DMS 273 (cell line): ENCODE measurements around the gene ANKIB1.

ENCODE experiments used
- DNase-seq: peaks from one replicate; lab custom pipeline; 2025; ENCODE audit not compliant: unreplicated experiment; lab: John Stamatoyannopoulos, UW

ANKIB1 gene

DNA sequence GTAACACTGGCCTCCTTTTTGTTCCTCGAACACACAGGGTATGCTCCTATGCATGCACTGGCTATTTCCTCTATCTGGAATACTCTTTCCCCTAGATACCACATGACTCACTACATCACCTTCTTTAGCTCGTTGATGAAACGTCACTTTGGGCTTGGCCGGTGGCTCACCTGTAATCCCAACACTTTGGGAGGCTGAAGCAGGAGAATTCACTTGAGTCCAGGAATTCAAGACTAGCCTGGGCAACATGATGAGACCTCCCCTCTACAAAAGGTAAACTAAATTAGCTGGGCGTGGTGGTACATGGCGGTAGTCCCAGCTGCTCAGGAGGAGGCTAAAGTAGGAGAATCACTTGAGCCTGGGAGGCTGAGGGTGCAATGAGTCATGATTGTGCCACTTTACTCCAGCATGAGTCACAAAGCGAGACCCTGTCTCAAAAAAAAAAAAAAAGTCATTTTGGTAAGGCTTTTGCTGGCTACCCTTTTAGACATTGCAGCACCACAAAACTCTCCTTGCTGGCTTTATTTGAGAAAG lies 14.5 kb downstream of the ANKIB1 start:
- DNase-seq = no peak

DNA sequence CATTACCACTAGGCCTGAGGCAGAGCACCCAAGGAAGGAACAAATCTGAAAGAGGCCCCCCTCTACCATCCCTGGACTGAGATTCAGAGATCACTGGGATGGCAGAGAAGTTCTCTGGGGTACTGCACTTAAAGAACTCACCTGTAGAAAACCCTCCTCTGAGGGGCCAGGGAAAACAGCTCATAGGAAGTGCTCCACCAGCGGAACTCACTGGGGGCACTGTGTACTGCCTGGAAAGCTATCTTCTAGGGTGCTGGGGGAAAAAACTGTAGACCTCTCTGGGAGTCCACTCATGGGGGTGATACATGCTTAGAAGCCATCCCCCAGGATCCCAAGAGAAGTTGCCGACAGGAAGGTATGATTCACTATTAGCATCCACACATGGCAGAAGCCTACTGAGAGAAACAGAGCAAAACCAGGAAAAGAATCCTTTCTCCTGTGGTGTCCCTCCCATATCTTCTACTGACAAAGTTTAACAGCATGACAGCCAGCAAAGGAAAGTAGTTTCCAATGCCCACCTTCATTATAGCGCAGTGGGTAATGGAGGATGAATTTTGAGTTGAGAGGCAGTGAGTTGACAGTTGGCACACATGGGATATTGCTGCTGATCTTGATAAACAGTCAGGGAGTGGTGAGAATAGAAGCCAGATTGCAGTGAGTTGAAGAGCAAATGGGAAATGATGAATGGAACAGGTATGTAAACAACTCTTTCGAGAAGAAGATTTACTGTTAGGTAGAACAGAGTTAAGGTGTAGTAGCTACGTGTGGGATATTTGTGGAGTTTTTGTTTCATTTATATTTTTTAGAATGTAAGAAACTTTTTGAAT lies 20.9 kb downstream of the ANKIB1 start:
- DNase-seq = no peak

DNA sequence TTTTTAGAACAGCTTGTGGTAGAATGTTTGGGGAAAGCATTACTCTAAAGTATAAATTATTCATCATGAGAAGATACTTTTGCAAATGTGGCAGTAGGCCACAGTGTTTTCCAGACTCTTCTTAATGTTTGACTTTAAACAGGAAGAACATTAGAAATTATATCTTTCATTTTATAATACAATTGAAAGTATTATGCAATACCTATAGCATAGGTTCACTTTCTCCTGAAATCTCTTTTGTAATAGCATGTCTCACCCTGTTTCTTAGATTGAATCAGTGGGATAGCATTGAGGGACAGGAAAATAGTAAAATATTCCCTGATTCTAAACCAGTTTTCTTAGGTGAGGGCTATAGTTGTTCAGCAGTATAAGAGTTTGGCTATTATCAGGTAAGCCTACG lies 23.1 kb downstream of the ANKIB1 start:
- no peak for DNase-seq

DNA sequence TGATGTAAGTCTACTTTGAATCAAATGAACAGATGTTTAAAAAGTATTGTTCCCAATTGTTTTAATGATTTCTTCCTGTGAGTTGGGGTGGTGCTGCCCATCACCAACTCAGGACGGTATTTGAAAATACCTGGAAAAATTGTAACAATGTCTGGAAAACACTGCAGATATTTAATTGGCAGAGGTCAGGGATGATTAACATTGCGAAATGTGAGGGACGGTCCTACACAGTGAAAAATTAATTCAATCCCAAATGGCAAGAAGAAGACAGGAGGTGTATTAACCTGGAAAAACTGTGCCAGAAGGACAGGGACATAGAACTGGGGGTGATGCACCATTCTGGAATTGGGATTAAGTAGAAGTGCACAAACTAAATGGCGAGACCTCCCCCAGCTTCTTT lies 29.6 kb downstream of the ANKIB1 start:
- no peak for DNase-seq

DNA sequence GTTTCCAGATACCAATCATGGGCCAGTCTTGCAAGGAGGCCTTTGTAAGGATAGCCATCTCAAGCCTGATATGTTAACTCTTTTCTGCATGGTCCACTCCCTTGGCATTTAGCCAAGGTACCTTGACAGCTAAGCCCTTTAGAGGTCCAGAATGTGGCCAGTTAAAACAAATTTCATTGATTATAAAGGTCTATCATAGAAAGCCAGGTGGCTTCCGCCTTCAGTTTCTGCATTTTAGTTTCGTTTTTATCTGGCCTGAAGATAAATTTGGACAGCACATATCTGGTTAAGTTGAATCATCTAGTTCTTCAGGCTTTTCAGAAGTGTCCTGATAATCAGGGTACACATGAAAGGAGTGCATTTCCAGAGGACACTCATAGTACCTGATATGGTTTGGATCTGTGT lies 30.7 kb downstream of the ANKIB1 start:
- no peak for DNase-seq

DNA sequence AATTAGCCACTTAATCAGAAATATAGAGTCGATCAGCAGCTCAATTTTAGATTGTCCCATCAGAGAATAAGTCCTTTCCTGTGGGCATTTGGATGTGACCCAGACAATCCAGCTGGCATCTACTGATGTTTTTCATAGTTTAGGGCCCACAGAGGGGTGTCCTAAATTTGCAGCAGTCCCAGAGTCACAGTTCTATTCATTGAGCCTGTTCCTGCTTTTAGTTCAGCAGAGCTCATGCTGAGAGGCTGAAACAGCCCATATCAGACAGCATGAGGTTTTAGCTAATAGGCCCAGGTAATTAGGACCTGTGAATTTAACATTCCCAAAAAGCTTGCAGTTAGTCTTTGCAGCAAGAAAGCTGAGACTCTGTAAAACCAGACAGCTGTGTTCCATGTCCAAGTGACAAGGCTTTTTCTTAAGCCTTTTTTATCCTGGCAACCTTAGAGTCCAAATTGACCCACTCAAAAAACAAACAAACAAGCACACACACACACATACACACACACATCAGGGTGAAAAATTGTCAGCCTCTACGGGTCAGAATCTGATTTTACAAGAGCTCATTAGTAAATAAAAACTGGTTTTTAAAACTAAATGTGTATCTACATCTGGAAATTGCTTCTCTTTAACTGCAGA lies 33.7 kb downstream of the ANKIB1 start:
- DNase-seq = peak; percentile 20

DNA sequence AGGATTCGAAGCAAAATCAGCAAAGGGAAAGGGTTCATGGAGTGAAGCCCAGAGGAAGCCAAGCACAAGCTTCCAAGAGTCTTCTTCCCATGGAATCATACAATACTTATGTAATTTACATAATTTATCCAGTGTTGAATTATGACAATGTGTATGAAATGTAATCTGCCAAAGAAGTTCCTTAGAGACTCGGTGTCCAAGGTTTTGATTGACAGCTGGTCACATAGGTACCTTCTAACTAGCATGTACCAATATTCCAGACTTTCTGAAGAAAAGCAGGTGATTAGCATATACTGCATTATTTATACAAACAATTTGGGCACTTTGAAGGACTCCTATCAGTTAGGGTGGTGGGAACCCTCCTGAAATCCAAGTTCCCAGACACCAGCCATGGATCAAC lies 35.3 kb downstream of the ANKIB1 start:
- no peak for DNase-seq

DNA sequence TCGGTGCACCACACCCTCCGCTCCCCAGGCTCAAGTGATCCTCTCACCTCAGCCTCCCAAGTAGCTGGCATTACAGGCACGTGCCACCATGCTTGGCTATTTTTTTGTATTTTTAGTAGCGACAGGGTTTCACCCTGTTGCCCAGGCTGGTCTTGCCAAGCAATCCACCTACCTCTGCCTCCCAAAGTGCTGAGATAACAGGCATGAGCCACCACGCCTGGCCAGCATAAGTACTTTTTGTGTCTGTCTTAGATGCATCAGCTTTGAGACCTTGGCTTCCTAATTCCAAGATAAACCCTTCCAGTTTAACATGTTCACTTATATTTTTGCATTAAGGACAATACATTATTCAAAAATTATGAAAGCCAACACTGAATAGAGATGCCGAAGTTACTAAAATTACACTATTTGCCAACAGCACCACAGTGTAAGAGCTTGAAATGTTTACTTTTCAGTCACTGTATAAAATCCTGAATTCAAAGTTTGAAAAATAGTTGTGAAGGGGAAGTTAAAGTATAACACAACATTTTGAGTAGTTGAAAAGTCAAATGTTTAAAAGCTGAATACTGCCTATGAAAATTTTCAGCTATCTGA lies 36.5 kb downstream of the ANKIB1 start:
- DNase-seq = no peak

DNA sequence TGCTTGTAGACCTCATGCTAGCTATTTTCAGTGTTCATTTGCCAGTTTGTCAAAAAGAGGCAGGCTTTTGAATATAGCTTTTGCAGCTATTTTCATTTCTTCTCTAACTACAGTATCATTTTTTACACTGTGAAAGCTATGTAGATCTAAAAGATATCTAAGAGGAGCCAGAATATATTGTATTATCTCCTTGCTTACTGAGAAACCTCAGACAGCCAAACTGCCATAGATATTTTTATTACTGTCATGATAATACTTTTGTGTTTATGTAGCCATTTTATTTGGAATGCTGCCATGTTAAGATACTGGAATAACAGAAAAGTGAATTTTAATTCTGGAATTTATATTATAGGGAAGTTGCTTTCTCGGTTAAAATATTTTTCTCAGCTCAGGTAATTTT lies 37.2 kb downstream of the ANKIB1 start:
- DNase-seq = no peak

DNA sequence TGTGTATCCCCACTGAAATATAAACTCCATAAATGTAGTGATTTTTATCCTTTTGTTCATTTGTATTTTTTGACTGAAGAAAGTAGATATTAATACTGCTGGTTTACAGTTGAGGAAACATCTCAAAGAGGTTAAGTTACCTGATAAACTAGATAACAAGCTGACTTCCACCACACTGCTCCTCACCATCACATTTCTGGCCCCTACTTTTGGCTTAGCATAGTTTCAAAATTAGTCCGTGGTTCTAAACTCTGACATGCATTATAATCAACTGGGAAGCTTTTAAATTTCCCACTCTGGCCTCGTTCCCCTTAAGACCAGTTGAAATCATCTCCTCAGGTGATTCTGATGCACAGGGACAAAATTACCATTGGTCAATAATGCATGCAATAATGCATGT lies 43.5 kb downstream of the ANKIB1 start:
- DNase-seq = no peak

DNA sequence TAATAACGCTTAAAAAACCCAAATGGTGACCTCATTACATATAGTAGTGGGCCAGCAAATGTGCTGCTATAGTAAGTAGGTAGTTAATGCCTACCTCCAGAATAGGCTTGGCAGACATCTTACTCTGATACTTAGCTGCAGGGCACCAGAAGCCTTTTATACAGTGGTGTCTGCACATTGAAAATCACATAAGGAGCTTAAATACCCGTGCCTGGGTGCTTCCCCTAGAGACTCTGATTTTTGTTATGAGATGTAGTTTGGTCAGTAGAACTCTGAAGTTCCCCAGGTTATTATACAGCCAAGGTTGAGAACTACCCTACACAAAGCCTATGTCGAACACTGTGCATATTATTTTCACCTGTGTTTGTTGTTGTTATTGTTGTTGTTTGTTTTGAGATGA lies 47.2 kb downstream of the ANKIB1 start:
- no peak for DNase-seq

DNA sequence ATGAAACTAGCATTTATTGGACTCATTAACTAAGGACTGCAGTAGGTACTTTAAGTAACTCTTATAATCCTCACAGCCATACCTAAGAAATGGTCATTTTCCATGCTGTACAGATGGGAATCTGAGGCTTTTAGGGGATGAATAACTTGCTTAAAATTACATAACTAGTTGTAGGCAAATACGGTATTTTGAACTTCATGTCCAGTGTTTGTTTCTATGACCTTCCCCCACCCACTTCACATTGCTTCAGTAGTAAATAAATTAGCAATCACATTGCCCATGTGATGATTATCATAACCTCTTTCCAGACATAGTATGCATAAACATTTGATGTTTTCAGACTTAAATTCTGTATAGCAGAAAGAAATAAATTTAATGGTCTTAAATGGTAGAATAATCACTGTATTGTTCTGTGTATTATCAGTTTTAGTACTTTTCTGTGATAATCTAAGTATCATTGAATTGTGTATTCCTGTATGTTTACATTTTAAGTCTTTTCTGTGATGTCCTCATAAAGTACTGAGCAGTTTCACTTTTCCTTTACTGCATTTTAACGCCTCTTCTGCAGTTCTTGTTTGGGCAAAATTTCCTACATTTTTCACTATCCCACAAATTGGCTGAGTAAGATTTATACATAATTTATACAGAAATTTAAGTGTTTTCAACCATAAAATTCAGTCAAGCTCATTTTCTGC lies 48.3 kb downstream of the ANKIB1 start:
- DNase-seq = no peak

DNA sequence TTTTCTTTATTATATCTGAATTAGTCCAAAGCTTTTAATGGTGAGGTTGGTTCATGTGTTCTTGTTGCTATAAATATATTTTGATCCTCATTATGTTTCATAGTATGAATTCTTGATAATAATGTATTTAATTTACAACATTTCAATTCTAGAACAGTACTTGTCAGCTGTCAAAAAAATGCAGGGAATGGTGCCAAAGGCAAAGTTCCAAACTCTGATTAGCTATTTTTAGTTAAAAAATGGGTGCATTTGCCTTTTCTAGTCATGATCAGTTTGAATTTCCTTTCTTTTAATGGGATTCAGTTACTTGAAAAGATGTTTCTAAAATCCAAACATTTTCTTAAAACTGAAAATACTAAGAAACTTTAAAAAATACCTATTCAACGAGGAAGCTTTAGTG lies 49.6 kb downstream of the ANKIB1 start:
- DNase-seq = no peak

DNA sequence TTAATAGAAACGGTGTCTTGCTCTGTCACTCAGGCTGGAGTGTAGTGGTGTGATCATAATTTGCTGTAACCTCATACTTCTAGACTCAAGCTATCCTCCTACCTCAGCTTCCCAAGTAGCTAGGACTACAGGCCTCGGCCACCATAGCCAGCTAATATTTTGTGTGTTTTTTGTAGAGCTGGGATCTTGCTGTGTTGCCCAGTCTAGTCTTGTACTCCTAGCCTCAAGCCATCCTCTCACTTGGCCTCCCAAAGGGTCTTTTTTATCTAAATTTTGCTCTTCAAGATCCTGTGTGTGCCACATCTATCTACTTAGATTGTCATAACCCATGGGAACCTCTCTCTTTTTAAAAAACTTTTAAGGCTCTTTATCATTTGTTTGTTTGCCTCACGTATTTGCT lies 50.5 kb downstream of the ANKIB1 start:
- no peak for DNase-seq

DNA sequence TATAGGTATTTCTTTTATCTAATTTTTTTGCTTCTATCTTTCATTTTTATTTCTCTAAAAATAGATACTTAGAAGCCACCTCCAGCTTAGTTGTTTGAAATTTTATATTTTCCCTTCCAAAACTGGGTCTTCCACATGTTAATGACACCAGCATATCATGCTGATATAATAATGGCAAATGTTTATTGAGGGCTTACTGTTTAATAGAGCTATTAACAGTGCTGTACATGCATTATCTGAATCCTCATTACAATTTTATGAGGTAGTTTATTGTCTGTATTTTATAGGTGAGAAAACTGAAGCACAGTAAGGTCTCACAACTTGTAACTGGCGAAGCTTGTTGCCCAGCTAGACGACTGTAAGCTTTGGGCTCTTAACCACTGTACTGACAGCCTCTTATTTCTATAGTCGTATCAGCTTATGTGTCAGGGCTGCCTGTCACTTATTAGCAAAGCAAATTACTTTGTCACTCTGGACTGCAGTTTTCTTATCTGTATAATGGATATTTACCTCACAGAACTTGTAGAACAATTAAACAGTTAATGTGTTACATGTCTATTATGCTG lies 51.2 kb downstream of the ANKIB1 start:
- DNase-seq = no peak

DNA sequence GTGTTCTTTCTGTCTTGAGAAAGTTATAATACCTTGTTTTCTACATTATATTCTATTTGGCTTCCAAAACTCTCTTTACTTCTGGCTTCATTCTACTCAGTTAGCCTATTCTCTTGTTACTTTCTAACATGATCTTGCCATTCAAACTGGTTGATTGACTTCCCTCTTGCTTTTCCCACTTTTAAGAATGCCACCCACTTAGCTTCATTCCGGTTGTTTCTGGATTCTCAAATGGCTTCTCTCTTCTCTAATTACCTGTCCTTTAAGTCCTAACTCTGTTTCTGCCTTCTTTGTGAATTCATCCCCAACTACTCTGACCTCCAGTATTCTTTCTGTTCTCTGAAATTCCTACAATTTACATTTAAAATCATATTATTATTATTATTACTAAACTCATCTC lies 52.0 kb downstream of the ANKIB1 start:
- DNase-seq = no peak

DNA sequence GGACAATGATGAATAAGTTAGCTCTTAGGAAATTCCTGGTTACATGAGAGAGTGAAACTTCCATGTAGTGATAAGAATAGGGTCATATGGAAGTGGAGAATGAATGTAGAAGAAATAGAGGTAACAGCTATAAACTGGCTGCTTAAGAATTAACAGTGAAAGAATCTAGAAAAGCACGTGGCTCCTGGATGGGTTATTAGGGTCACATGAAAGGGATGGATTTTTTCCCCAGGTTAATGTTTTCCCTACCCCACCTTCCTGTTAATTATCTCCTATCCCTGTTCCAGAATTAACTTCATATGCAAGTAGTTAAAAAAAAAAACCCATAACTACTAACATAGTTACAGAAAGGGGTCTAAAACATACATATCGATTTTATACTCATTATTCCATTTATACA lies 58.0 kb downstream of the ANKIB1 start:
- no peak for DNase-seq

DNA sequence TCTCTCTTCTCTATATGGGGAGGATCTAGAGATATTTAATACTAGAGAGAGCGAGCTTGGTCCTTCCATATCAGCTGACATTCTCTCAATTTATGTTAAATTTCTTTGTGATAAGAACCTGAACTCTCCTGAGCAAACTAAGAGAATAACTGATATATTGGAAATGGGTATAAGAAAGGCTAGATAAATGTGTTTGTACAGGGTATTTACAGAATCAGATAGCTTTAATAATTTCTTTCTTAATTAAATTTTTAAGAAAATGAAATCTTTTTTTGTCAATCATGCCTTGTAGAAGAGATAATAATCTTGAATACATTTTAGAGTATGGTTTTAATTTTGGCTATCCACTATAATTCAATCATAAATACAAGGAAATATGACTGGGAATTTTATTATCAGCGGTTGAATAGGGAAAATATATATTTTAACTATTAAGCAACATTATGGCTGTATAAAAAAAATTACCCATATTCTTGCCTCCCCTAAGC lies 58.7 kb downstream of the ANKIB1 start:
- no peak for DNase-seq

DNA sequence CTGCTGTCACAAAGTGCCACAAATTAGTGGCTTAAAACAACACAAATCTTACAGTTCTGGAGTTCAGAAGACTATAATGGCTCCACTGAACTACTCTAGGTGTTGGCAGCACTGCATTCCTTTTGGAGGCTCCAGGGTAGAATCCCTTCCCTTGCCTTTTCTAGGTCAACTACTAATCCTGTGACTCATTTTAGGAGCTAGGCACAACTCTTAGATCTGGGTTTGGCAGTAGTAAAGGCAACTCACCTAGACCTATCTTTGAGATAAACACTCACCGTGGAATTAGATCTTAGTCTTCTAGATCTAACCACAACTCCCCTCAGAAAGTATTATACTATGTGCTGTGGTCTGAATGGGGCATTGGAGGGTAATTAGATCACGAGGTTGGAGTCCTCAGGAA lies 60.4 kb downstream of the ANKIB1 start:
- no peak for DNase-seq

DNA sequence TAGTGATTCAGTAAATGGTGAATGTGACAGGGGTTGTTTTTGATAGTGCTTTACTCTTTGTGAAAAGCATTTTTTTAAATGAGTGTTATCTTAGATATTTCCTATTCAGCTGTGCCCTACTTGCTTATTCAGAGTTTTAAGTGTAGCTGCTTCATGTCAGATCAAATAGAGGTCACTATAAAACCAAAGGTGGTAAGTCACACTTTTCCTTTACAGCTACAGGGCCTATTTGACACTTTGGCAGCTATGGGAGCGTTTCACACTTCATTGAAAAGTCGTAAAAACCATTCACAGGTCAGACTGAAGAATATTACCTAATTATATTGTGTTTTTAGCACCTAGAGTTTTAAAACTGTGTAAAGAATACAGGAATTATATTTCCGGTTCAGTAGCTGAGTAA lies 67.3 kb downstream of the ANKIB1 start:
- no peak for DNase-seq

DNA sequence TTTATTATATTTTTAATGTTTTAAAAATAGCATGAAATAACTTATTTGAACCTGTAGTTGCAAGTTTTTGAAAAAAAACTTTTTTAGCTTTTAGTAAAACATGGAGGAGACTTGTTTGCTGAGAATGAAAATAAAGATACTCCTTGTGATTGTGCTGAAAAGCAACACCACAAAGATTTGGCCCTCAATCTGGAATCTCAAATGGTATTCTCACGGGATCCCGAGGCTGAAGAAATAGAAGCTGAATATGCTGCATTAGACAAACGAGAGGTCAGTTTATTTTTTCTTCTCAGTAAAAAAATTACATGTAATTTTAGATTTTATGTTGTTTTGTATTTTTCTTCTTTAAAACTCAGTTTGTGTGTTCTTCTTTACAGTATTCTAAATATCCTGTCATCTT lies 73.5 kb downstream of the ANKIB1 start:
- DNase-seq = no peak
